Prostate gland (tissue), 2 donors: ENCODE data around the gene ZNF683.

Source experiments
- CTCF ChIP-seq, 4 experiments: fragments of 200-600 bp in 2 of 4; fragments of 450-650 bp in 2 of 4; sonication (generic) in 2 of 4; IDR thresholded peaks; 1 replicate in 3 of 4; 2 replicates in 1 of 4; pipeline ENCODE4 v1.5.1; 2016 to 2019; ENCODE audit warnings: antibody characterized with exemption in 4 of 4, mild to moderate bottlenecking in 2 of 4, moderate library complexity in 2 of 4
- POLR2A ChIP-seq: fragments of 450-650 bp; IDR thresholded peaks from one replicate; pipeline ENCODE4 v1.6.1; 2016; ENCODE audit warnings: antibody characterized with exemption, mild to moderate bottlenecking
- POLR2AphosphoS5 ChIP-seq: sonication (generic); formaldehyde crosslinking; IDR thresholded peaks from one replicate; pipeline ENCODE4 v1.6.1; 2017; ENCODE audit warnings: antibody characterized with exemption

GRCh38 chr1:26387447-26387846 lies 14.9 kb upstream of the ZNF683 start:
- TF ChIP-seq CTCF (IDR thresholded peaks at IDR 0.05) = no peak
- no peak for TF ChIP-seq POLR2A
- TF ChIP-seq POLR2AphosphoS5 = no peak
